ENCODE results near the gene RARRES2.
A peak's percentile ranks its signal among the peaks of the same experiment; 100 is the strongest.

DNA sequence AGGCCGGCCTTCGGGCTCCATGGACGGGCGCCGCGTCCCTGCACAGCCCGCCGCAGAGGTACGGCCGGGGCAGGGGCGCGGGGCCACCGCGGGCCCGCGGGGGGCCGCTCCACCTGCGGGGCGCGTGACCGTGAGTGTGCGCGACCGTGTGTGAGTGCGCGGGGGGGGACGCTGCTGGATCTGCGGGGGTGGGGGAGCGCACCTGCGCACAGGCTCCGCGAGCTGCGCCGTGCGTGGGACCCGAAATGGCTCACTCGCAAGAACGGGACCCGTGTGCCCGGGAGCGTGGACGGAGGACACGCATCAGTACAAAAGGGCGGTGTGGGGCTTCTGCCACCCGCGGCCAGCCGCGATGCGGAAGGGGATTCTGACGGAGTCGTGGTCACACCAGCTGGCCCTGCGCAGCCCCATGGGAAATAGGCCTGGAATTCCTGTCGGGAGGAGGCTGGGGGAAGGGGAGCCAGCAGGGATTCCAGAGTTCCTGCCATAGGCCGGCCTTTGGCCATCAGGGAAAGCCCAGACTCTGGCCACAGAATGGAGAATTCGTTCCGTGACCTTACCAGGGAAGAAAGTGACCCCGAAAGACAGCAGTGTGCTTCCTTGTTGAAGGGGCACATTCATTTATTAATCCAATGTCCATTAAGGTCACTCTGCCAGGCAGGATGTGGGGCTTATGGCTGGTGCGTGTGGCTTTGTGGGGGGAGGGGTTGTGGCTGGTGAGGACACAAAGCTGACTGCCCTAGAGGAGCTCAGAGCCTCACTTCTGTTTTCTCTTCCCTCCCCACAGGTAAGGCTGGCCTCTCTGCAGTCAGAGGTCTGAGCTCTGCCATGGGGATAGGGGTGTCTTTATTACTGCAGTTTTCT is 27.7 kb upstream of the RARRES2 start:
- TF ChIP-seq POLR2AphosphoS5 (IDR thresholded peaks at IDR 0.05) = no peak
- peak; percentile 35 for TF ChIP-seq POLR2A (IDR thresholded peaks at IDR 0.05)
- no peak for TF ChIP-seq CTCF (IDR thresholded peaks at IDR 0.05)
